Measurements from ENCODE around the gene ANKRD55. TPM values are rescaled to one million over a fixed set of nuclear protein-coding genes. Genes with fewer than 3 reads are reported as not detected.
"Not testable (repeated sequence)": the region's sequence is repeated elsewhere in the genome, so short reads cannot be mapped to it uniquely, and the experiment has no call there.

Gene ANKRD55
- total RNA-seq, 1 donor from 2014 or later: 4.0 TPM

GRCh38 chr5:56208681-56209080 lies 24.4 kb downstream of the ANKRD55 start:
- no peak for DNase-seq (ENCODE audit: low read depth in 2 of 2)

DNA sequence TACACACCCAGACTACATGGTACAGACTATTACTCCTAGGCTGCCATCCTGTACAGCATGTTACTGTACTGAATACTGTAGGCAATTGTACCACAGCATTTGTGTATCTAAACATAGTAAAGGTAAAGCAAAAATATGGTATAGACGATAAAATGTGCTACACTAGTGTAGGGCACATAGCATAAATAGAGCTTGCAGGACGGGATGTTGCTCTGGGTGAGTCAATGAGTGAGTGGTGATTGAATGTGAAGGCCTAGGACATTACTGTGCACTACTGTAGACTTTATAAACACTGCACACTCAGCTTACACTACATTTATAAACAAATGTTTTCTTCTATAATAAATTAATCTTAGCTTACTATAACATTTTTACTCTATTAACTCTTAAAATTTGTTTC lies 25.6 kb downstream of the ANKRD55 start:
- DNase-seq (ENCODE audit: low read depth in 2 of 2): peak in 1 of 2 donors; percentile 66

GRCh38 chr5:56206126-56206910 lies 26.8 kb downstream of the ANKRD55 start:
- peak in 1 of 2 donors; percentile 41 for DNase-seq (ENCODE audit: low read depth in 2 of 2)

GRCh38 chr5:56203936-56204335 lies 29.2 kb downstream of the ANKRD55 start:
- not testable (repeated sequence) for DNase-seq (ENCODE audit: low read depth in 2 of 2)

GRCh38 chr5:56202483-56202882 lies 30.6 kb downstream of the ANKRD55 start:
- no peak for DNase-seq (ENCODE audit: low read depth in 2 of 2)

DNA sequence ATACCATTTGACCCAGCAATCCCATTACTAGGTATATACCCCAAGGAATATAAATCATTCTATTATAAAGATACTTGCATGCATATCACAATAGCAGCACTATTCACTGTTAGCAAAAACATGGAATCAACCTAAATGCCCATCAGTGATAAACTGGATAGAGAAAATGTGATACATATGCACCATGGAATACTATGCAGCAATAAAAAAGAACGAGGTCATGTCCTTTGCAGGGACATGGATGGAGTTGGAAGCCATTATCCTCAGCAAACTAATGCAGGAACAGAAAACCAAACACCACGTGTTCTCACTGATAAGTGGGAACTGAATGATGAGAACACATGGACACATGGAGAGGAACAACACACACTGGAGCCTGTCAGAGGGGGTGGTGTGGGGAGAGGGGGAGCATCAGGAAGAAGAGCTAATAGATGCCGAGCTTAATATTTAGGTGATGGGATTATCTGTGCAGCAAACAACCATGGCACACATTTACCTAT lies 31.3 kb downstream of the ANKRD55 start:
- not testable (repeated sequence) for DNase-seq (ENCODE audit: low read depth in 2 of 2)

DNA sequence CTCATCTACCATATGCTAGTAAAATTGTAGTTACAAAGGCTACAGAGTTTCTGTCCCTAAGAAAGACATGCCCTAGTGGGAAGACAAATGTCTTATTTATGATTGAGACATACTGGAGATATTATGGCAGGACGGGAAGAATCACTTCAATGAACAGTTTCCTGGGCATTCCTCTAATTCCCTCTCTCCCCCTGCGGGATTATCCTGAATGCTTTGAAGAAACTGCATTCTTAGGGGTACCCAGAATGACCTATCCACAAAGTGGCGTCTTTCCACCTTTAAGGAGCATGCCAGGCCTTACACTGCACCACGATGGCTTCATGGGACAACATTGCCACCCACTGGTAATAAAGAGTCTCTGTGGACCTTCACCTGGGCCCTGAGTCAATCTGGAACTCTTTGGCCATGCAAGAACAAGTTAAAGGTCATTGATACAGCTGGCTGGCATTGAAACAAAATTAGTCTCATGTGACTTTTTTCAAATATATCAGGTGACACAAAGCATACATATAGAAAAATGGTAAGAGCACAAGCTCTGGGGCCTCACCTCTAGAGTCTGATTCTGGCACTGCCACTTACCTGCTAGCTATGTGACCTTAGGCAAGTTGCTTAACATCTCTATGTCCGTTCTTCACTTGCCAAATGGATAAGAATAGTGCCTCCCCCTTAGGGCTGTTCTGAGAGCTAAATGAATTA lies 32.0 kb downstream of the ANKRD55 start:
- DNase-seq (ENCODE audit: low read depth in 2 of 2): peak; percentile 82 to 92

- no peak for DNase-seq (ENCODE audit: low read depth in 2 of 2)
Observed at GRCh38 chr5:56195016-56195415, 38.1 kb downstream of the ANKRD55 start.

GRCh38 chr5:56192246-56192645 lies 40.9 kb downstream of the ANKRD55 start:
- no peak for DNase-seq (ENCODE audit: low read depth in 2 of 2)

DNA sequence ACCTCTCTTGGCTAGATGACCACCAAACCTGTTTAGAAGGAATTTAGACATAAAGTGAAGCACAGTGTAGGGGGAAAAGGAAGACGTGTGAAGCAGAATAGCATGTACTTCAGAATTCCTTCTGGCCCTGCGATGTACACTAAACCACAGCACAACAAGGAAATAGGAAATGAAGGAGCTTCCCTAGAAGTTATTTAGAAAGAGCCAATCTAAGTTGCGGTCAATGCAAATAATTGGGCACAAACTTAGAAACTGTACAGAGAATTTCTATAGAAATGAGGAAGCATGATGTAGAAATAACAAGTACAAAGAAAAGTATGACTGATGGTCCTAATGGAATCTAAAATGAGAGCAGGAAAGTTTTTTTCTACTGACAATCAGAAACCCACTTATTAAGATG lies 41.5 kb downstream of the ANKRD55 start:
- no peak for DNase-seq (ENCODE audit: low read depth in 2 of 2)

- DNase-seq (ENCODE audit: low read depth in 2 of 2): peak; percentile 96 to 99
Observed at GRCh38 chr5:56190497-56190896, 42.6 kb downstream of the ANKRD55 start.

GRCh38 chr5:56185768-56186311 lies 47.3 kb downstream of the ANKRD55 start:
- DNase-seq (ENCODE audit: low read depth in 2 of 2): peak in 1 of 2 donors; percentile 67

GRCh38 chr5:56183506-56183905 lies 49.6 kb downstream of the ANKRD55 start:
- peak; percentile 79 to 98 for DNase-seq (ENCODE audit: low read depth in 2 of 2)

GRCh38 chr5:56179442-56179841 lies 53.7 kb downstream of the ANKRD55 start:
- no peak for DNase-seq (ENCODE audit: low read depth in 2 of 2)

GRCh38 chr5:56178823-56179222 lies 54.3 kb downstream of the ANKRD55 start:
- no peak for DNase-seq (ENCODE audit: low read depth in 2 of 2)

- peak in 1 of 2 donors; percentile 64 for DNase-seq (ENCODE audit: low read depth in 2 of 2)
Observed at GRCh38 chr5:56176871-56177533, 56.1 kb downstream of the ANKRD55 start.

- no peak for DNase-seq (ENCODE audit: low read depth in 2 of 2)
Observed at GRCh38 chr5:56176155-56176798, 56.9 kb downstream of the ANKRD55 start.

DNA sequence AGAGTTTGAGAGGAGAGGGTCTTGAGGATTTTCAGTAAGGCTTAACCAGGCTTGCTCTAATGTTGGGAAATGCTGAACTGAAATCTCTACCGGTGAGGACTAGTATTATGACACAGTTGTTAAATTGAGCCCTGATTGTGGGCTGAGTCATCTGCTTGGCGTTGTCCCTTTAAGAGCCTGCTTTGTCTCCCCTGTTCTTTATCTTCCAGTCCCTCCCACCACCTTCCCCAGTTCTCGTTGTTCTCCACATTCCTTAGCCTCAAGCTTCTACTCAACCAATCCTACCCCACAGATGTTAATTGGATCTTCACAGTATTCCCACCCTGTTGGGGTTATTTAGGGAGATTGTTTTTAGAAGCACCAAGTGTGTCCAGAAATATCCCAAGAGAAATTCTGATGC lies 57.6 kb downstream of the ANKRD55 start:
- peak in 1 of 2 donors; percentile 82 for DNase-seq (ENCODE audit: low read depth in 2 of 2)

GRCh38 chr5:56175021-56175420 lies 58.1 kb downstream of the ANKRD55 start:
- DNase-seq (ENCODE audit: low read depth in 2 of 2): no peak

DNA sequence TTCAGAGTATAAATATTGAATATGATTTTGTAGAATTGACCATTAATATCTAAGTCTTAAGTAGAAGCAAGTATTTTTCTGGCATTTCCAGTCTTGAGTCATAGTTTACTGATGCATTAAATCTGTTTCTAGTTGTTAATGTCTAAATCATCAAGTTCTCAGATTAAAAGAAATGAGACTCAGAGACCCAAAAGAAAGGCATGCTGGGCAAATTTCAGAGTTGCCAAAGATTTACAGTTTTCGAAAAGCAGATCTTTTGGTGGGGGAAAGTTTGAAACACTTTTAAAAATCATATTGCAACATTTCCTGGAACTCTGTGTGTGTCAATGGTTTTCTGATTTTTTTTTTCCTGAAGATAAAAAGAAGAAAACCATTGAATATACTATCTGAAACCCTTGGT lies 60.9 kb downstream of the ANKRD55 start:
- DNase-seq (ENCODE audit: low read depth in 2 of 2): no peak

- DNase-seq (ENCODE audit: low read depth in 2 of 2): peak in 1 of 2 donors; percentile 62
Observed at GRCh38 chr5:56170557-56170956, 62.6 kb downstream of the ANKRD55 start.

Data from dermis microvascular lymphatic vessel endothelial cell (primary cell).